ENCODE results near the gene EPHA5.
"Not testable (repeated sequence)": the region's sequence is repeated elsewhere in the genome, so short reads cannot be mapped to it uniquely, and the experiment has no call there.

EPHA5 gene

GRCh38 chr4:65336465-65336864 is 333.8 kb downstream of the EPHA5 start:
- in situ Hi-C loops (cut with MboI; ENCODE audit: low sequenced_read_pairs, unreplicated experiment): no loop called here
- DNase-seq (ENCODE audit: low spot score): no peak
- TF ChIP-seq CTCF (IDR thresholded peaks at IDR 0.05; ENCODE audit: borderline replicate concordance, control extremely low read depth, extremely low read depth, insufficient read depth, missing control alignments): no peak

DNA sequence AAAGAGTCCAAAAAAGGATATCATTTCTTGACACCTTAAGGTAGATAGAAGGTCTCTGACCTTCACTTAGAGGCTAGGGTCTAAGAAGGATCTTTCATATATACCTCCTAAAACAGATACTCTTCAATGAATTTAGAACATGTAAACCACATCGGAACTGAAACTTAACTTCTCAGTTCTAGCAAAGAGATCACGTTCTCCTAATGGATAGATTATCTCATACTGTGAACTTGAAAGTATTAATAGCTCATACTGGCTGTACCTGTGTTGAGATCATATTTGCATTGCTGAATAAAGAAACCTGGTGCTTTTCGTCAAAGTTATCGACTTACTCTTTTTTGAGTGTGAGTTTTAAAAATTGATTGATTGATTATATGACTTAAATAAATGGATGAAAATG is 353.8 kb downstream of the EPHA5 start:
- in situ Hi-C loops (cut with MboI; ENCODE audit: low sequenced_read_pairs, unreplicated experiment): no loop called here
- DNase-seq (ENCODE audit: low spot score): no peak
- TF ChIP-seq CTCF (IDR thresholded peaks at IDR 0.05; ENCODE audit: borderline replicate concordance, control extremely low read depth, extremely low read depth, insufficient read depth, missing control alignments): no peak

DNA sequence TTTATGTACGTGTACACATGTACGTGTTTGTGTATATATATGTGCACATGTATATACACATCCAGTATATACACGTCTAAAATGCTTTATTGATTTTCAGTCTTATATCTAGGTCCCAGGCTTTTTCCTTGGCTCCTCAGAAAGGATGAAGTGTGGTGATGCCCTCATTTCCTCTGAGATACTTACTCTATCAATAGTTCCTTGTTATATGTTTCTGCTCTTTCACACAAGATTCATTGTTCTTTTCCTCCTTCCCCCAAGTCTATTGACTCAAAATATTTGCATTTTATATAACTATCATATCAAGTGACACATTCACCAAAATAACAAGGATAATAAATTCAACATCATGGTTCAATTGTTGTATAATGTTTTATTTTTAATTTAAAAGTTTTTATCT is 359.2 kb downstream of the EPHA5 start:
- in situ Hi-C loops (cut with MboI; ENCODE audit: low sequenced_read_pairs, unreplicated experiment): no loop called here
- DNase-seq (ENCODE audit: low spot score): no peak

DNA sequence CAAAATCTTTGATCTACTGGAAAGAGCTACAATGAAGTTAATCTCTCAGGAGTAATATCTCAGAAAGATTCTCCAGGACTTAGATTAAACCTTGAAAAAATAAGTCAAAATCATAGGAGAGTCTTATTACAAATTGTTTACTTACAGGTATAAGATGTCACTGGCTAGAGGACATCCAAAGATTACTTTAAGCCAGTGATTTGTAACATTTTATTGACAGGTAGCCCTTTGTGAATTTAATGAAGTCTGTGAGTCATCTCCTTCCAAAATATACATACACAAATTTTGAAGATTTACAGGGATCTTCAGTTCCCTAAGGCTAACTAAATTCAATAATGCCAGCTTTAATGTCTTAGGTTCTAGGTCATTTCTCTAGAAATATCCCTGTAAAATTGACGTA is 359.7 kb downstream of the EPHA5 start:
- no peak for DNase-seq (ENCODE audit: low spot score)
- in situ Hi-C loops (cut with MboI; ENCODE audit: low sequenced_read_pairs, unreplicated experiment): no loop called here
- TF ChIP-seq CTCF (IDR thresholded peaks at IDR 0.05; ENCODE audit: borderline replicate concordance, control extremely low read depth, extremely low read depth, insufficient read depth, missing control alignments): no peak

More for the DNA sequence above, 359.2 kb downstream of the EPHA5 start:
- no peak for TF ChIP-seq CTCF (IDR thresholded peaks at IDR 0.05; ENCODE audit: borderline replicate concordance, control extremely low read depth, extremely low read depth, insufficient read depth, missing control alignments)

GRCh38 chr4:65308626-65309025 is 361.7 kb downstream of the EPHA5 start:
- in situ Hi-C loops (cut with MboI; ENCODE audit: low sequenced_read_pairs, unreplicated experiment); DNase-seq (ENCODE audit: low spot score): not testable (repeated sequence)

DNA sequence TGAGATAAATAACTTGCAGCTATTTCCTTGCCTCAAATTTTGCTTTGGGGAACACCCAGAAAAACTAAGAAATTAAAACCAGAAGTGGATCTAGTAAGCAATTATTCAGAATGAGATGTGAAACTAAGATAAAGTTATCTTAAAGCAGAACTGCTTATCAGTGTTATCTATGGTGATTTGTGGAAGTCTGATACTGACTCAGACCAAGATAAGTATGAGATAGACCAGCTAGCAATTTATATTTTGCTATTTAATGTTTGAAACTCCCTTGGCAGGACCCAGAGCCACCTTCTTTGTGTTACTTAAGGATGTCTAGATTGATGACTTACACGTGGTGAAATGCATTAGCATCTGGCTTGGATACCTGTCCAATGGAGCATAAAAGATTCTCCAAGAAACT is 368.1 kb downstream of the EPHA5 start:
- DNase-seq (ENCODE audit: low spot score): no peak
- no peak for TF ChIP-seq CTCF (IDR thresholded peaks at IDR 0.05; ENCODE audit: borderline replicate concordance, control extremely low read depth, extremely low read depth, insufficient read depth, missing control alignments)
- in situ Hi-C loops (cut with MboI; ENCODE audit: low sequenced_read_pairs, unreplicated experiment): no loop called here

DNA sequence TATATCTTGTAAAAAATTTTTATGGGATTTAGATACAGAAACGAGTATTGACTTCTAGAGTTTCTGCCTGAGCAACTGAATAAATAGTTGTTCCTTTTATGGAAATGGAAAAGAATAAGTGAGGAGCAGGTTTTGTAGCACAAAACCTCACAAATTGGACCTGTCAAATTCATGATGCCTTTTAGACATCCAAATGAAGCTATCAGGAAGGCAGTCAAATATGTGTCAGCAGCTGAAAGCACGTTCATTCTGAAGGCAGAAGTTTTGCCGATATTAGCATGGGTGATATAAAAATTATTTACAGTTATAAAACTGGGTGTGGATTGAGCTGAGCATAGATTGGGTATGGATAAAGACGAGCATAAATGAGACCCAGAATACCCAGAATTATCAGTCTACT is 374.0 kb downstream of the EPHA5 start:
- no peak for DNase-seq (ENCODE audit: low spot score)
- TF ChIP-seq CTCF (IDR thresholded peaks at IDR 0.05; ENCODE audit: borderline replicate concordance, control extremely low read depth, extremely low read depth, insufficient read depth, missing control alignments): no peak
- in situ Hi-C loops (cut with MboI; ENCODE audit: low sequenced_read_pairs, unreplicated experiment): no loop called here

All from GM13976 (cell line).